ENCODE results near the gene SCO1. TPM values are rescaled to one million over a fixed set of nuclear protein-coding genes. Genes with fewer than 3 reads are reported as not detected.

SCO1 gene
- total RNA-seq, 1 donor from 2014 or later = 27.4 TPM

DNA sequence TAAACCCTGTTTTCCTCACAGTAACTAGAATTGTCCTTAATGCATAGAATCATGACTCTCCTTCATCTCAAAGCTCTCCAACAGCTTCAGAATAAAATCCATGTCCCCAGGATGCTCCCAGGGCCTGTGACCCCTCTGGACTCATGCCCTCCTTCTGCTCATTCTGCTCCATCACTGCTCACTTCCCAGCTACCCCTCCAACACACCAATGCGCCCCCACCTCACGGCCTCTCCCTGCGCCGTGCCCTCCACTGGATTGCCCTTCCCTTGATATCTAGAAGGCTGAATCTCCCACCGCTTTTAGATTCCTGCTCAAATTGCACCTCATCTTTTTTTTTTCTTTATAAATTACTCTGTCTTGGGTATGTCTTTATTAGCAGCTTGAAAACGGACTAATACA lies 45.1 kb upstream of the SCO1 start:
- no peaks in the 10 kb centered on the region for H3K9me3 Mint-ChIP-seq (ENCODE audit: unreplicated experiment)
- no peaks in the 10 kb centered on the region for H3K4me1 Mint-ChIP-seq (ENCODE audit: unreplicated experiment)
- no peaks in the 10 kb centered on the region for H3K36me3 Mint-ChIP-seq (ENCODE audit: unreplicated experiment)
- no peak overlapping the region for H3K27ac Mint-ChIP-seq (ENCODE audit: unreplicated experiment)
- TF ChIP-seq, protein P1, sequence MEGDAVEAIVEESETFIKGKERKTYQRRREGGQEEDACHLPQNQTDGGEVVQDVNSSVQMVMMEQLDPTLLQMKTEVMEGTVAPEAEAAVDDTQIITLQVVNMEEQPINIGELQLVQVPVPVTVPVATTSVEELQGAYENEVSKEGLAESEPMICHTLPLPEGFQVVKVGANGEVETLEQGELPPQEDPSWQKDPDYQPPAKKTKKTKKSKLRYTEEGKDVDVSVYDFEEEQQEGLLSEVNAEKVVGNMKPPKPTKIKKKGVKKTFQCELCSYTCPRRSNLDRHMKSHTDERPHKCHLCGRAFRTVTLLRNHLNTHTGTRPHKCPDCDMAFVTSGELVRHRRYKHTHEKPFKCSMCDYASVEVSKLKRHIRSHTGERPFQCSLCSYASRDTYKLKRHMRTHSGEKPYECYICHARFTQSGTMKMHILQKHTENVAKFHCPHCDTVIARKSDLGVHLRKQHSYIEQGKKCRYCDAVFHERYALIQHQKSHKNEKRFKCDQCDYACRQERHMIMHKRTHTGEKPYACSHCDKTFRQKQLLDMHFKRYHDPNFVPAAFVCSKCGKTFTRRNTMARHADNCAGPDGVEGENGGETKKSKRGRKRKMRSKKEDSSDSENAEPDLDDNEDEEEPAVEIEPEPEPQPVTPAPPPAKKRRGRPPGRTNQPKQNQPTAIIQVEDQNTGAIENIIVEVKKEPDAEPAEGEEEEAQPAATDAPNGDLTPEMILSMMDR (IDR thresholded peaks at IDR 0.05) = no peak
- peaks cover 18% of the 10 kb centered on the region for H3K27me3 Mint-ChIP-seq (ENCODE audit: unreplicated experiment)
- no peak overlapping the region for H3K4me3 Mint-ChIP-seq (ENCODE audit: unreplicated experiment)
- no peak for DNase-seq (ENCODE audit: extremely low spot score, unreplicated experiment)

DNA sequence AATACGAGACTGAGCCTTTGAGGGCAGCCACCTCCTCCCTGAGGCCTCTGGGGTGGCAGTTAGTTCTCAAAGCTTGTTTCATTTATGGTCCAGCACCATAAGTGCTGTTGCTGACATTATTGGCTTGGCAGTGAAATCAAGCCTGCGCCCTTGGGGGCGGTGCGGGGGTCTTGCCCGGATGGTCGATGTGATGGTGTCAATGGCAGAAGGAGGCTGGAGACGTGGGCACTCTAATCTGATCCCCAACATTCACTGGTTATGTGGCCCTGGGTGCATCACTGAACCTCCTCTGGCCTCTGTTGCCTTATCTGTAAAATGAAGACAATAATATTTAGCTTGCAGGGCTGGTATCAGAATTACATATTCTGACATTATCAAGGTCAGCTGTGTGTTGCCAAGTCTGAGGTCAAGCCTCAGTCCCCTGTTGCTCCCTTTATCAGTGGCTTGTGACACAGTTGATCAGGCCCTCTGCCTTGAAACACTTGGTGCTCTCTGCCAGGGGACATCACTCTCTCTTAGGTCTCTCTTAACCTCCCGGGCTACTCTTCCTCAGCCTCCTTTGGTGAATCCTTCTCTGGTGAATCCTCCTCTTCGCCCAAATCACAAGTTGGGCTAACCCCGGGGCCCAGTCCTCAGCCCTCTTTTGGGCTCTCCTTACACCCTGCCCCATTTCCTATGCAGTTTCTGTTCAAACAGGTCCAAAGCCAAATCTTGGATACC lies 44.2 kb upstream of the SCO1 start:
- H3K27me3 Mint-ChIP-seq (ENCODE audit: unreplicated experiment) = peaks cover 20% of the 10 kb centered on the region

DNA sequence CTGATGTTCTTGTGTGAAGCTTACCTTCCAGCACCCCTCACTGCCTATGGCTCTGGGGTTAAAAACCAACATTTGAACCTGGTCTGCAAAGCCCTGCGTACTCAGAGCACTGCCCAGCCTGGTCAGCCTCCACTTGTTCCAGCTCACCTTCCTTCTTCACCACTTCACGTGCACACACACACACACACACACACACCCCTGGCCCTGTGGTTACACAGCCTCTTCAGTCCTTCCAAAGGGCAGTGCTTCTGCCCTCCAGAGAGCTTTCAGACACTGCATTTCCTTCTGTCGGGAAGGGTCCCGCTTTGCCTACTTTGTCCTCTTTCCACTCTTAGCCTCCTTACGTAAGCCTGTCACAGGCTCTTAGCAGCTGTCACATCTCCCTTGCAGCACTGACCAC lies 42.1 kb upstream of the SCO1 start:
- H3K4me1 Mint-ChIP-seq (ENCODE audit: unreplicated experiment) = peaks cover 3% of the 10 kb centered on the region
- H3K27ac Mint-ChIP-seq (ENCODE audit: unreplicated experiment) = no peak overlapping the region
- TF ChIP-seq, protein P1 (IDR thresholded peaks at IDR 0.05) = no peak
- H3K4me3 Mint-ChIP-seq (ENCODE audit: unreplicated experiment) = no peak overlapping the region
- H3K27me3 Mint-ChIP-seq (ENCODE audit: unreplicated experiment) = peaks cover 14% of the 10 kb centered on the region
- no peaks in the 10 kb centered on the region for H3K9me3 Mint-ChIP-seq (ENCODE audit: unreplicated experiment)
- peak; percentile 19 for DNase-seq (ENCODE audit: extremely low spot score, unreplicated experiment)
- H3K36me3 Mint-ChIP-seq (ENCODE audit: unreplicated experiment) = no peaks in the 10 kb centered on the region

More for the DNA sequence above, 44.2 kb upstream of the SCO1 start:
- TF ChIP-seq, protein P1 (IDR thresholded peaks at IDR 0.05) = no peak
- Mint-ChIP-seq H3K4me3 (ENCODE audit: unreplicated experiment) (no peak overlapping the region), H3K27ac (ENCODE audit: unreplicated experiment) (no peak overlapping the region), H3K9me3 (ENCODE audit: unreplicated experiment) (no peaks in the 10 kb centered on the region), H3K36me3 (ENCODE audit: unreplicated experiment) (no peaks in the 10 kb centered on the region), H3K4me1 (ENCODE audit: unreplicated experiment) (peaks cover 3% of the 10 kb centered on the region)
- no peak for DNase-seq (ENCODE audit: extremely low spot score, unreplicated experiment)

DNA sequence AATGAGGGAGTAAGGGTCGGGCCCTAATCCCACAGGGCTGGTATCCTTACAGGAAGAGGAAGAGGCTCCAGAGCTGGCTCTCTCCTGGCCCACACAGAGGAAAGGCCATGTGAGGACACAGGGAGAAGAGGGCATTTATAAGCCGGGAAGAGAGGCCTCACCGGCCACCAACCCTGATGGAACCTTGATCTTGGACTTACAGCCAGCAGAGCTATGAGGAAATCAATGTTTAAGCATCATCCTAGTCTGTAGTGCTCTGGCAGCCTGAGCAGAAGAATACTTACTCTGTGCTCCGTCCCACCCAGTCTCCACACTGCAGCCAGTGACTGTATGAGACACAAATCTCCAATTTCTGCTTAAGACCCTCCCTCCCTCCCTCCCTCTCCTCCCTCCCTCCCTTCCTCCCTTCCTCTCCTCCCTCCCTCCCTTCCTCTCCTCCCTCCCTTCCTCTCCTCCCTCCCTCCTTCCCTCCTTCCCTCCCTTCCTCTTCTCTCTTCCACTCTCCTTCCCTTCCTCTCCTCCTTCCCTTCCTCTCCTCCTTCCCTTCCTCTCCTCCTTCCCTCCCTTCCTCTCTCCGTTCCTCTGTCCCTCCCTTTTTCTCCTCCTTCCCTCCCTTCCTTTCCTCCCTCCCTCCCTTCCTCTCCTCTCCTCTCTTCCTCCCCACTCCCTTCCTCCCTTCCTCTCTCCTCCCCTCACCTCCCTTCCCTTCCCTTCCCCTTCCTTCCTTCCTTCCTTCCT lies 41.4 kb upstream of the SCO1 start:
- no peaks in the 10 kb centered on the region for H3K36me3 Mint-ChIP-seq (ENCODE audit: unreplicated experiment)
- H3K4me1 Mint-ChIP-seq (ENCODE audit: unreplicated experiment) = peaks cover 3% of the 10 kb centered on the region
- peaks cover 13% of the 10 kb centered on the region for H3K27me3 Mint-ChIP-seq (ENCODE audit: unreplicated experiment)
- no peak overlapping the region for H3K27ac Mint-ChIP-seq (ENCODE audit: unreplicated experiment)
- TF ChIP-seq, protein P1 (IDR thresholded peaks at IDR 0.05) = no peak
- peak; percentile 38 for DNase-seq (ENCODE audit: extremely low spot score, unreplicated experiment)
- no peak overlapping the region for H3K4me3 Mint-ChIP-seq (ENCODE audit: unreplicated experiment)
- H3K9me3 Mint-ChIP-seq (ENCODE audit: unreplicated experiment) = no peaks in the 10 kb centered on the region

DNA sequence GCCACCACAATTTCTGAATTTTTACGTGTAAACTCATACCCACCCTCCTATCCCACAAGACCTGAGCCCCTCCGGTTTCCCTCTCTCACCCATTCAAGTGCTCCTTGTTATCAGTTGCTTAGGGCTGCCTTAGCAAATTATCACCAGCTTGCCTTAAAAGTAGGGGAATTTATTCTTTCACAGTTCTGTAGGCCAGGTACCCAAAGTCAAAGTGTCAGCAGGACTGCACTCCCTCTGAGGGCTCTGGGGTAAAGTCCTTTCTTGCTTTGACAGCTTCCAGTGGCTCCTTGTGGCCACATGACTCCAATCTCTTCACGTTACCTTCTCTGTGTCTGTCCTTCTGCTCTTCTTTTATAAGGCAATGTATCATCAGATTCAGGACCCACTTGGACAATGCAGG lies 40.4 kb upstream of the SCO1 start:
- peaks cover 15% of the 10 kb centered on the region for H3K27me3 Mint-ChIP-seq (ENCODE audit: unreplicated experiment)
- no peaks in the 10 kb centered on the region for H3K9me3 Mint-ChIP-seq (ENCODE audit: unreplicated experiment)
- H3K36me3 Mint-ChIP-seq (ENCODE audit: unreplicated experiment) = no peaks in the 10 kb centered on the region
- no peak overlapping the region for H3K4me3 Mint-ChIP-seq (ENCODE audit: unreplicated experiment)
- H3K4me1 Mint-ChIP-seq (ENCODE audit: unreplicated experiment) = peaks cover 3% of the 10 kb centered on the region
- TF ChIP-seq, protein P1 (IDR thresholded peaks at IDR 0.05) = no peak
- peak; percentile 13 for DNase-seq (ENCODE audit: extremely low spot score, unreplicated experiment)
- H3K27ac Mint-ChIP-seq (ENCODE audit: unreplicated experiment) = no peak overlapping the region
